HG02623 (cell line): ENCODE measurements around the gene CACNB1.

Experiments used
- ATAC-seq: cut with Tn5 transposase; IDR thresholded peaks from one replicate; pipeline ENCODE4 v1.9.1; 2021; ENCODE audit warnings: moderate library complexity; ENCODE audit not compliant: unreplicated experiment

Gene CACNB1

GRCh38 chr17:39225959-39226683, 28.7 kb upstream of the CACNB1 start:
- ATAC-seq: no peak

DNA sequence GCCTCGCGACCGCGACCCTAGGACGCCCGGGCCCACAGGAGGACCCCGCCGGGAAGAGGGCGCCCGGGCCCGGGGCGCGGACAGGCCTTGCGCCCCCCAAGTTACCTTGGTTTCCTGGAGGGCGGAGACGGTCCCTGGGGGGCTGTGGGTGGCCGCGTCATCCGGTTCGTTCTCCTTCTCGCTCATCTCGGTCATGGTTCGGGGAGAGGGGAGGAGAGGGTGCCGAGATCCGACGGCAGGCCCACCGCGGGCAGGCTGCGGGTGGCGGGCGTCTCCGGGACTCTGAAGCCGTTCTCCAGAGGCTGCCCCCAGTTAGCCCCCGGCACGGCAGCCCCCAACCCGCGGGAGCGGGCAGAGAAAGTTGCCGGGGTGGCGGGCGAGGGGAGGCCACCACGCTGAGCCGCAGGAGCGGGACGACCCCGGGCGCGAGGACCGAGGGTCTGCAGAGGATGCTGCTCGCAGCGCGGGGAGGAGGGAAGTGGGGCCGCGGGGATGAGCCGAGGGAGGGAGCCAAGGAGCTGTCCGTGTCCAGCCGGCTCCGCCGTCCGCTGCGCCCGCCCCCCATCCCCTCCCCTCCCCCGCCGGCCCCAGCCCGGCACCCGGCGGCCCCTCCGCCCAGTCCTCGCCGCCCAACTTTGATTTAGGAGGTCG, 28.0 kb upstream of the CACNB1 start, which contains the start of gene STAC2:
STAC2 (minus strand) TSS at position 638 of the 651 bp plus-strand sequence; CDS start at position 195, 443 bp downstream.
- no peak for ATAC-seq

DNA sequence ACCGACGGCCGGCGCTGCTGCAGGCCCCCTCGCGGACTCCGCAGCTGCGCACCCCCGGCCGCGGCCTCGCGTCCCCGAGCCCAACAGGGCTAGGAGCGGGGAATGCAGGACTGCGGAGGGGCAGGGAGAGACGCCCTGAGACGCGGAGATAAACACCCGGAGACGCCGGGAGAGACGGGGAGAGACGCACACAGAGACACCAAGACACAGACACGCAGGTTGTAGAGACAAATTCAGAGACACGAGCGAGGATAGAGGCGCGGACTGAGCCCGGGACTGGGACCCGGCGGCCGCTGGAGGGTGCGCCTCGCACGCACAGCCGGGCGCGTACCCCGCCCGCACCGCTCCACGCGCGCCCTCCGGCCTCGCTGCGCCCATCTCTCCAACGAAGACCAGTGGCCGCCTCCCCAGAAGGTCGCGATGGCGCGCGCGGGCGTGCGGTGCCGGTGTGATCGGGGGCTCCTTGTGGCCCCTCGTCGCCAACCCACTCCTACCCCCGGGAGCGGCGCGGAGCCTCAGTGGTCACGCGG, 27.4 kb upstream of the CACNB1 start:
- ATAC-seq: no peak

GRCh38 chr17:39223907-39224777, 26.7 kb upstream of the CACNB1 start:
- no peak for ATAC-seq

GRCh38 chr17:39222866-39223834, 25.7 kb upstream of the CACNB1 start:
- no peak for ATAC-seq

DNA sequence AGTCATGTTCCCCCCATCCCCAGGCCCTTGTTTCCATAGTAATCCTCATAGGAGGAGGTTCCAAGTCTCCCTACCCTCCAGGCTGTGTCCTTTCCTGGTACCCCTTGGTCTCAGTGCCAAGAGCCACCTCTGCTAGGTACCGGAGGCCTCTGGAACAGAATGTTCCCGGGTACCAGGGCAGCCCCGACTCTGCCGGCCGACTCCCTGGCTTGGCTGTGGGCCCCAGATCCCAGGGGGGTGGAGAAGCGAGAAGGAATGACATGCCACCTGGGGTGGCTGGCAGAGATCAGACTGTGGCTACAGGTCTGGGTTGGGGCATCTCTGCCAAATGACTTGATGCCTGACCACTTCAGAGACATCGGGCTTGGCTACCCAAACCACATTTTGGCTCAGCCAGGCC, 24.7 kb upstream of the CACNB1 start:
- no peak for ATAC-seq

- no peak for ATAC-seq
Observed at GRCh38 chr17:39221572-39221971, 24.1 kb upstream of the CACNB1 start.

- ATAC-seq: no peak
Observed at GRCh38 chr17:39219647-39220154, 22.2 kb upstream of the CACNB1 start.

DNA sequence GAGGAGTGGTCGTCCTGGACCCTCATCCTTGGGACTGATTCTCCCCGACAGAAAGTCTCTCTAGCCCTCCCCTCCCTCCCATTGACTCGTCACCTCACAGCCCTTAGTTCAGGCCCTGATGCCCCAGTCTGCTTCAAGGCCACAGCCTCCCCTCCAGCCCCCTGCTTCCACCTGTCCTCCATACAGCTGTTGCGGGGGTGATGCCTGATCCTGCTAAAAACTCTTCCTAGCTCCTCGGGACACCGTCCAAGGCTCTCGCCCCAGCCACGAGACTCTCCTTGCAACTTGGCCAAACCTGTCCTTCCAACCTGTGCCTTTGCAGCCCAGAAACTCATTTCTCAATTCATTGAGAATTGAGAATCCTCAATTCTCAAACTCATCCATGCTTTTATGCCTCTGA, 21.4 kb upstream of the CACNB1 start:
- no peak for ATAC-seq

GRCh38 chr17:39217734-39218369, 20.4 kb upstream of the CACNB1 start:
- no peak for ATAC-seq

GRCh38 chr17:39213852-39214251, 16.4 kb upstream of the CACNB1 start:
- no peak for ATAC-seq

- no peak for ATAC-seq
Observed at GRCh38 chr17:39212841-39213480, 15.5 kb upstream of the CACNB1 start.

DNA sequence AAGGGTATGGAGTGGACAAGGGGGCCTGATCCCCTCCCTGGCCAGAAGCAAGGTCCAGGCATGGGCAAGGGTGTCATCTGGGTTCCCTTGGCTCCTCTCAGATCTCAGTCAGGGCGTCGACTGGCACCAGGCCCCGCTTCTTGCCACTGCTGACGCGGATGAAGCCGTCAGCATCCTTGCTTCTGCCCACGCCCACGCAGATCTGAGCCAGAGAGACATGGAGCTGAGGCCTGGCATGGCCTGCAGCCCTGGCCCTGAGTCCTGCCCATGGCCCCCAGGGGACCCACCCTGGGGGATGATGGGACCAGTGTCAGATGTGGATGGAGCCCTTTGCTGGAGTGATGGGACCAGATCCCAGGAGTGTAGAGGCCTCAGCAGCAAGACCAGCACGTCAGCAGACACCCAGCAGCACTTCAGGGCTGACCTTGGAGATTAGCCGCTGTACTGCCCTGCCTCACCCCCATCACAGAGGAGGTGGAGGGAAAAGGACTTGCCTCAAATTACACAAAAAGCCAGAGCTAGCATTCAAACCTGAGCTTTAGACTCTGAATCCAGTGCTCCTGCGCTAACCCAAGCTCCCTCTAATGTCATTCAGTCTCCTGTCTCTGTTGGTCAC, 14.8 kb upstream of the CACNB1 start:
- ATAC-seq: no peak

- no peak for ATAC-seq
Observed at GRCh38 chr17:39210093-39210434, 12.6 kb upstream of the CACNB1 start.

- no peak for ATAC-seq
Observed at GRCh38 chr17:39209317-39210092, 12.0 kb upstream of the CACNB1 start.

DNA sequence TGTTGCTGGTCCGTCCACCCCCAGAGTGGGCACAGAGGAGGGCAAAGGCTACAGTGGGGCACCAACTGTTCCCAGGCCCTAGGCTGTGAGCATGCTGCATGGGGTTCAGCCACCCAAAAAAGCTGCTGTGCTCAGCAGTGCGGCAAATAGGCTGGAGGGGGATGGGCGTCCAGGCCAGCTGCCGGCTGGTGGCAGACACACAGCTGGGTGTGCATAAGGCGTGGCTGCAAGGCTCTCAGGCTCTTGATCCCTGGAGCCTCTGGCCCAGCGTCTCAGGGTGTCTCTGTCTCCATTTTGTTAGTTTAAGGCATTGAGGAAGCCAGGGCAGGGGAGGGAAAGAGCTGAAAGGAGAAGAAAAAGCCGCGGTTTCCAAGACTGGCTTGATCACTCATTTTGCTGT, 11.4 kb upstream of the CACNB1 start:
- no peak for ATAC-seq

GRCh38 chr17:39208136-39208535, 10.7 kb upstream of the CACNB1 start:
- ATAC-seq: no peak

- ATAC-seq: no peak
Observed at GRCh38 chr17:39205112-39205526, 7.7 kb upstream of the CACNB1 start.
